IMR-90 (cell line): Measurements from ENCODE around the gene EPSTI1. TPM values are rescaled to one million over a fixed set of nuclear protein-coding genes. Genes with fewer than 3 reads are reported as not detected.

ENCODE experiments used
- ATAC-seq: fragments of 200-7000 bp; cut with Tn5 transposase; 2 replicates; pipeline ENCODE4 v1.9.1; 2020; ENCODE audit warnings: low read depth, mild to moderate bottlenecking, moderate library complexity
- BruUV-seq: library from RNA; stranded (reverse); fragments of 400-500 nt; replicated peaks from 2 replicates; lab custom pipeline; 2021; lab: Mats Ljungman, UMichigan
- CTCF ChIA-PET: fragments of 300-600 bp; formaldehyde crosslinking; extraction: SDS; loops from one replicate; lab custom pipeline; 2021; ENCODE audit warnings: antibody characterized with exemption; lab: Yijun Ruan, JAX
- POLR2A ChIA-PET: fragments of 300-600 bp; sonication (Branson Sonifier 250); formaldehyde crosslinking; loops from one replicate; lab custom pipeline; 2022; ENCODE audit warnings: antibody characterized with exemption; ENCODE audit not compliant: unreplicated experiment; lab: Charles Lee
- DNase-seq: peaks from one replicate; pipeline ENCODE4 v3.0.0; 2013
- H2AFZ ChIP-seq: replicated peaks from 2 replicates; pipeline ENCODE3; 2013; ENCODE audit warnings: low read length, mild to moderate bottlenecking; ENCODE audit not compliant: poor library complexity
- H2AK5ac ChIP-seq: 2 replicates; pipeline ENCODE4 v1.6.1; 2013; ENCODE audit warnings: low read depth, low read length, inconsistent platforms
- H2AK9ac ChIP-seq: replicated peaks from 2 replicates; pipeline ENCODE3; 2013; ENCODE audit warnings: mild to moderate bottlenecking, low read depth, low read length, moderate library complexity; ENCODE audit not compliant: poor library complexity
- H2BK120ac ChIP-seq: 2 replicates; pipeline ENCODE4 v1.6.1; 2013; ENCODE audit warnings: low read depth, low read length, inconsistent platforms
- H2BK15ac ChIP-seq: 3 replicates; pipeline ENCODE4 v1.6.1; 2013; ENCODE audit warnings: low read depth, low read length, inconsistent platforms
- H2BK20ac ChIP-seq: 2 replicates; pipeline ENCODE4 v1.6.1; 2013; ENCODE audit warnings: low read depth, mild to moderate bottlenecking, inconsistent platforms, low read length, moderate library complexity
- H2BK5ac ChIP-seq: 2 replicates; pipeline ENCODE4 v1.6.1; 2013; ENCODE audit warnings: mild to moderate bottlenecking, low read depth, low read length, inconsistent platforms; ENCODE audit not compliant: poor library complexity, severe bottlenecking
- H3K14ac ChIP-seq: replicated peaks from 2 replicates; pipeline ENCODE4 v1.6.1; 2013; ENCODE audit warnings: low read depth, low read length, inconsistent platforms
- H3K18ac ChIP-seq: 2 replicates; pipeline ENCODE4 v1.6.1; 2013; ENCODE audit warnings: low read depth, low read length, control low read depth
- H3K23ac ChIP-seq: 2 replicates; pipeline ENCODE4 v1.6.1; 2013; ENCODE audit warnings: low read depth, low read length, inconsistent platforms
- H3K27ac ChIP-seq: 2 replicates; pipeline ENCODE4 v1.5.1; 2013; ENCODE audit warnings: mild to moderate bottlenecking, control low read depth, low read length; ENCODE audit not compliant: insufficient read depth
- H3K27me3 ChIP-seq: 2 replicates; pipeline ENCODE4 v1.6.1; 2013; ENCODE audit warnings: low read length; ENCODE audit not compliant: control insufficient read depth, insufficient read depth
- H3K36me3 ChIP-seq: 2 replicates; pipeline ENCODE4 v1.6.1; 2013; ENCODE audit warnings: low read length, mixed read lengths; ENCODE audit not compliant: control insufficient read depth, insufficient read depth
- H3K4ac ChIP-seq: 2 replicates; pipeline ENCODE4 v1.6.1; 2013; ENCODE audit warnings: low read depth, low read length, inconsistent platforms
- H3K4me1 ChIP-seq: 2 replicates; pipeline ENCODE4 v1.6.1; 2013; ENCODE audit warnings: low read length, mixed read lengths; ENCODE audit not compliant: control insufficient read depth, insufficient read depth
- H3K4me2 ChIP-seq: 2 replicates; pipeline ENCODE4 v1.6.1; 2013; ENCODE audit warnings: low read depth, mild to moderate bottlenecking, control low read depth, low read length, moderate library complexity
- H3K4me3 ChIP-seq: 2 replicates; pipeline ENCODE4 v1.5.1; 2013; ENCODE audit warnings: low read depth, mild to moderate bottlenecking, control low read depth, low read length, moderate library complexity; ENCODE audit not compliant: insufficient read depth
- H3K56ac ChIP-seq: 2 replicates; pipeline ENCODE4 v1.6.1; 2013; ENCODE audit warnings: low read length, inconsistent platforms; ENCODE audit not compliant: insufficient read depth; ENCODE audit errors: extremely low read depth
- H3K79me1 ChIP-seq, 2 experiments: 2 replicates each; pipeline ENCODE4 v1.6.1; 2013; ENCODE audit warnings: low read length in 2 of 2, inconsistent platforms in 1 of 2, low read depth in 1 of 2
- H3K9ac ChIP-seq: 2 replicates; pipeline ENCODE4 v1.6.1; 2013; ENCODE audit warnings: low read depth, low read length, control low read depth
- H3K9me1 ChIP-seq: 2 replicates; pipeline ENCODE4 v1.6.1; 2013; ENCODE audit warnings: low read length, inconsistent platforms; ENCODE audit not compliant: insufficient read depth
- H3K9me3 ChIP-seq: 2 replicates; pipeline ENCODE4 v1.6.1; 2013; ENCODE audit warnings: low read length; ENCODE audit not compliant: control insufficient read depth, insufficient read depth
- H4K20me1 ChIP-seq: 2 replicates; pipeline ENCODE4 v1.6.1; 2013; ENCODE audit warnings: low read length, inconsistent platforms; ENCODE audit not compliant: insufficient read depth
- H4K5ac ChIP-seq: 2 replicates; pipeline ENCODE4 v1.6.1; 2013; ENCODE audit warnings: mild to moderate bottlenecking, low read depth, low read length, control low read depth
- H4K8ac ChIP-seq, 2 experiments: 2 replicates each; pipeline ENCODE4 v1.6.1; 2013; ENCODE audit warnings: low read depth in 2 of 2, low read length in 2 of 2, control low read depth in 1 of 2, inconsistent platforms in 1 of 2
- H4K91ac ChIP-seq: 2 replicates; pipeline ENCODE4 v1.6.1; 2013; ENCODE audit warnings: low read depth, low read length, inconsistent platforms; ENCODE audit not compliant: insufficient read depth
- BHLHE40 ChIP-seq: fragments of 150-350 bp; IDR thresholded peaks from 2 replicates; pipeline ENCODE4 v1.6.1; 2016; ENCODE audit warnings: mild to moderate bottlenecking, low read depth, low read length
- CEBPB ChIP-seq: IDR thresholded peaks from 2 replicates; pipeline ENCODE4 v1.6.1; 2012; ENCODE audit warnings: low read depth, low read length, improper control_type of control experiment
- CHD1 ChIP-seq: IDR thresholded peaks from 2 replicates; pipeline ENCODE4 v1.6.1; 2012; ENCODE audit warnings: low read depth, low read length, improper control_type of control experiment
- FOS ChIP-seq: fragments of 150-350 bp; IDR thresholded peaks from 2 replicates; pipeline ENCODE4 v1.6.1; 2016; ENCODE audit warnings: low read depth, low read length
- MAFK ChIP-seq: IDR thresholded peaks from 2 replicates; pipeline ENCODE4 v1.6.1; 2012; ENCODE audit warnings: low read depth, low read length, improper control_type of control experiment
- MAZ ChIP-seq: IDR thresholded peaks from 2 replicates; pipeline ENCODE4 v1.6.1; 2012; ENCODE audit warnings: low read depth, mild to moderate bottlenecking, low read length, improper control_type of control experiment, moderate library complexity, borderline replicate concordance
- MXI1 ChIP-seq: IDR thresholded peaks from 2 replicates; pipeline ENCODE4 v1.6.1; 2012; ENCODE audit warnings: low read depth, mild to moderate bottlenecking, low read length, moderate library complexity, borderline replicate concordance
- NFE2L2 ChIP-seq: fragments of 150-350 bp; IDR thresholded peaks from 2 replicates; pipeline ENCODE4 v1.6.1; 2016; ENCODE audit warnings: low read depth, mild to moderate bottlenecking, low read length
- POLR2A ChIP-seq: IDR thresholded peaks from 2 replicates; pipeline ENCODE4 v1.6.1; 2012; ENCODE audit warnings: mild to moderate bottlenecking, low read depth, low read length
- RAD21 ChIP-seq: IDR thresholded peaks from 2 replicates; pipeline ENCODE4 v1.6.1; 2012; ENCODE audit warnings: low read length, improper control_type of control experiment
- RCOR1 ChIP-seq: IDR thresholded peaks from 2 replicates; pipeline ENCODE4 v1.6.1; 2012; ENCODE audit warnings: mild to moderate bottlenecking, low read length, improper control_type of control experiment; ENCODE audit not compliant: insufficient replicate concordance
- RFX5 ChIP-seq: IDR thresholded peaks from 2 replicates; pipeline ENCODE4 v1.8.0; 2012; ENCODE audit warnings: low read depth, mild to moderate bottlenecking, low read length, moderate library complexity
- SMC3 ChIP-seq: fragments of 150-350 bp; IDR thresholded peaks from 2 replicates; pipeline ENCODE4 v1.6.1; 2016; ENCODE audit warnings: low read depth, mild to moderate bottlenecking, antibody characterized with exemption, low read length, moderate library complexity
- WGBS, 2 experiments: methylation state at CpG; one replicate each; pipeline versions ENCODE4 v1.1.5 to v1.1.7; 2013; ENCODE audit warnings: missing lambda C conversion rate in 2 of 2; ENCODE audit not compliant: insufficient read length in 1 of 2; ENCODE audit errors: extremely low coverage in 2 of 2; 5-methylcytosine and 5-hydroxymethylcytosine counted together
- dilution Hi-C: fragments of 300-500 bp; cut with HindIII; formaldehyde crosslinking; loops from one replicate; pipeline ENCODE4 v1.14.3; 2018; ENCODE audit warnings: low sequenced_read_pairs; ENCODE audit not compliant: unreplicated experiment
- in situ Hi-C: fragments of 300-500 bp; cut with MboI; formaldehyde crosslinking; loops from 3 replicates; pipeline ENCODE4 v1.14.3; 2019; ENCODE audit warnings: low sequenced_read_pairs, inconsistent platforms, mixed read lengths
- intact Hi-C: fragments of 100-400 bp; cut with micrococcal nuclease; formaldehyde crosslinking; loops from 2 replicates; pipeline ENCODE4 v1.10.0; 2022
- polyA plus RNA-seq, 3 experiments: library from polyadenylated mRNA; depleted of rRNA; stranded (reverse); fragments of >200 nt; gene quantifications; 2 replicates each; pipeline ENCODE4 v1.2.3, GENCODE V29; 2012; ENCODE audit warnings: low replicate concordance in 1 of 3
- total RNA-seq: library from RNA; depleted of rRNA; stranded (reverse); fragments of >200 nt; gene quantifications from 2 replicates; pipeline ENCODE4 v1.2.3, GENCODE V29; 2012
- TF ChIP-seq, protein P1 (sequence below): fragments of 150-350 bp; IDR thresholded peaks from 2 replicates; pipeline ENCODE4 v1.6.1; 2017; ENCODE audit warnings: mild to moderate bottlenecking, antibody characterized with exemption, low read length, low read depth
- TF ChIP-seq, protein P2 (sequence below): conservative IDR thresholded peaks from 2 replicates; pipeline ENCODE4 v1.5.1; 2012; ENCODE audit warnings: mild to moderate bottlenecking, low read depth, low read length, improper control_type of control experiment
- TF ChIP-seq, protein P3 (sequence below): fragments of 150-350 bp; IDR thresholded peaks from 2 replicates; pipeline ENCODE4 v1.6.1; 2016; ENCODE audit warnings: low read depth, mild to moderate bottlenecking, low read length, moderate library complexity, borderline replicate concordance

The EPSTI1 gene
- total and polyA plus RNA-seq, 2 of the 4 experiments (the other 2 are of a cell fraction): 0.90 to 1.6 TPM

DNA sequence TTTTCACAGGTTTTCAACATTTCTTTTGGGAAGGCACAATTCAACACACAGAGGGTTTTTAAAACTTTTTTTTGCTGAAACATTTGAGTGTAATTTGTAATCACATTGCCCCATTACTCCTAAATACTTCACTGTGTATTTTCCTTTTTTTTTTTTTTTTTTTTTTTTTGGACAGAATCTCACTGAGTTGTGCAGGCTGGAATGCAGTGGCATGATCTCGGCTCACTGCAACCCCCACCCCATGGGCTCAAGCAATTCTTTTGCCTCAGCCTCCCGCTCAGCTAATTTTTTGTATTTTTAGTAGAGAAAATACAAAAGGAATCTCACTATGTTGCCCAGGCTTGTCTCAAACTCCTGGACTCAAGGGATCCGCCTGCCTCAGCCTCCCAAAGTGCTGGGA is 16.6 kb upstream of the EPSTI1 start:
- Histone ChIP-seq H3K14ac (peak overlapping the region; percentile 86), H2AK5ac (peak overlapping the region; percentile 77), H4K8ac (peak overlapping the region; percentile 49 to 58), H3K9ac (no peak overlapping the region), H3K27me3 (no peaks in the 10 kb centered on the region), H2BK5ac (peak overlapping the region; percentile 34), H3K4ac (peak overlapping the region; percentile 79), H2BK120ac (peak overlapping the region; percentile 84), H4K20me1 (no peaks in the 10 kb centered on the region), H2AK9ac (no peak overlapping the region), H3K9me1 (peaks cover 13% of the 10 kb centered on the region), H2BK15ac (peak overlapping the region; percentile 76; the same call in 2 of the 3 replicates), H3K4me1 (peaks cover 20% of the 10 kb centered on the region), H3K9me3 (no peaks in the 10 kb centered on the region), H3K23ac (no peak overlapping the region), H2AFZ (no peak overlapping the region), H3K79me1 (no peaks in the 10 kb centered on the region), H3K56ac (no peak overlapping the region), H3K27ac (no peak overlapping the region), H2BK20ac (peak overlapping the region; percentile 91), H3K4me2 (no peak overlapping the region), H3K36me3 (no peaks in the 10 kb centered on the region), H3K18ac (peak overlapping the region; percentile 71; the same call in 1 of the 2 replicates), H3K4me3 (no peak overlapping the region), H4K91ac (peak overlapping the region; percentile 75), H4K5ac (peak overlapping the region; percentile 83)
- dilution Hi-C loops (no loop called here), intact Hi-C loops (no loop called here), in situ Hi-C loops (no loop called here)
- ATAC-seq (no peak), DNase-seq (no peak)
- WGBS, 2 experiments: no CpG with 5 or more reads among the region's 3 CpGs
- CTCF ChIA-PET: interaction anchor here (0.6 kb wide), 1 partner anchor 50 kb away, joined by 4 read pairs; no protein-coding TSS in a partner anchor
- POLR2A ChIA-PET: no interaction called here
- TF ChIP-seq CEBPB: no peak
- no peak for TF ChIP-seq MXI1
- no peak for TF ChIP-seq CHD1
- no peak for TF ChIP-seq SMC3
- TF ChIP-seq RAD21: no peak
- no peak for TF ChIP-seq POLR2A
- no peak for TF ChIP-seq RFX5
- TF ChIP-seq MAZ: no peak
- no peak for TF ChIP-seq NFE2L2
- no peak for TF ChIP-seq FOS
- TF ChIP-seq, protein P1, sequence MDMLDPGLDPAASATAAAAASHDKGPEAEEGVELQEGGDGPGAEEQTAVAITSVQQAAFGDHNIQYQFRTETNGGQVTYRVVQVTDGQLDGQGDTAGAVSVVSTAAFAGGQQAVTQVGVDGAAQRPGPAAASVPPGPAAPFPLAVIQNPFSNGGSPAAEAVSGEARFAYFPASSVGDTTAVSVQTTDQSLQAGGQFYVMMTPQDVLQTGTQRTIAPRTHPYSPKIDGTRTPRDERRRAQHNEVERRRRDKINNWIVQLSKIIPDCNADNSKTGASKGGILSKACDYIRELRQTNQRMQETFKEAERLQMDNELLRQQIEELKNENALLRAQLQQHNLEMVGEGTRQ: no peak
- TF ChIP-seq BHLHE40: no peak
- TF ChIP-seq RCOR1: no peak
- no peak for TF ChIP-seq MAFK
- TF ChIP-seq, protein P2, sequence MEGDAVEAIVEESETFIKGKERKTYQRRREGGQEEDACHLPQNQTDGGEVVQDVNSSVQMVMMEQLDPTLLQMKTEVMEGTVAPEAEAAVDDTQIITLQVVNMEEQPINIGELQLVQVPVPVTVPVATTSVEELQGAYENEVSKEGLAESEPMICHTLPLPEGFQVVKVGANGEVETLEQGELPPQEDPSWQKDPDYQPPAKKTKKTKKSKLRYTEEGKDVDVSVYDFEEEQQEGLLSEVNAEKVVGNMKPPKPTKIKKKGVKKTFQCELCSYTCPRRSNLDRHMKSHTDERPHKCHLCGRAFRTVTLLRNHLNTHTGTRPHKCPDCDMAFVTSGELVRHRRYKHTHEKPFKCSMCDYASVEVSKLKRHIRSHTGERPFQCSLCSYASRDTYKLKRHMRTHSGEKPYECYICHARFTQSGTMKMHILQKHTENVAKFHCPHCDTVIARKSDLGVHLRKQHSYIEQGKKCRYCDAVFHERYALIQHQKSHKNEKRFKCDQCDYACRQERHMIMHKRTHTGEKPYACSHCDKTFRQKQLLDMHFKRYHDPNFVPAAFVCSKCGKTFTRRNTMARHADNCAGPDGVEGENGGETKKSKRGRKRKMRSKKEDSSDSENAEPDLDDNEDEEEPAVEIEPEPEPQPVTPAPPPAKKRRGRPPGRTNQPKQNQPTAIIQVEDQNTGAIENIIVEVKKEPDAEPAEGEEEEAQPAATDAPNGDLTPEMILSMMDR: no peak
- TF ChIP-seq, protein P3, sequence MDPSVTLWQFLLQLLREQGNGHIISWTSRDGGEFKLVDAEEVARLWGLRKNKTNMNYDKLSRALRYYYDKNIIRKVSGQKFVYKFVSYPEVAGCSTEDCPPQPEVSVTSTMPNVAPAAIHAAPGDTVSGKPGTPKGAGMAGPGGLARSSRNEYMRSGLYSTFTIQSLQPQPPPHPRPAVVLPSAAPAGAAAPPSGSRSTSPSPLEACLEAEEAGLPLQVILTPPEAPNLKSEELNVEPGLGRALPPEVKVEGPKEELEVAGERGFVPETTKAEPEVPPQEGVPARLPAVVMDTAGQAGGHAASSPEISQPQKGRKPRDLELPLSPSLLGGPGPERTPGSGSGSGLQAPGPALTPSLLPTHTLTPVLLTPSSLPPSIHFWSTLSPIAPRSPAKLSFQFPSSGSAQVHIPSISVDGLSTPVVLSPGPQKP: no peak
- no TSS peak for BruUV-seq
